Upper lobe of left lung (tissue), 6 donors: ENCODE results near the gene IGFBP6. TPM values are rescaled to one million over a fixed set of nuclear protein-coding genes. Genes with fewer than 3 reads are reported as not detected.

ENCODE experiments used
- ATAC-seq, 2 donors: fragments of 200-7000 bp; cut with Tn5 transposase; one replicate each; pipeline ENCODE4 v1.9.1; 2022; ENCODE audit warnings: mild to moderate bottlenecking in 2 of 2, moderate library complexity in 2 of 2; ENCODE audit not compliant: low FRiP score in 2 of 2
- DNase-seq, 2 donors: peaks; one replicate each; pipeline ENCODE4 v3.0.0-alpha.2; 2019 to 2020
- H3K27ac ChIP-seq, 4 donors: fragments of 200-600 bp; sonication (generic); one replicate each; pipeline ENCODE4 v1.5.1; 2016 to 2019
- H3K27me3 ChIP-seq, 4 donors: fragments of 200-600 bp; sonication (generic); one replicate each; pipeline ENCODE4 v1.5.1; 2017 to 2019
- H3K36me3 ChIP-seq, 4 donors: fragments of 200-600 bp; sonication (generic); one replicate each; pipeline ENCODE4 v1.5.1; 2016 to 2019
- H3K4me1 ChIP-seq, 4 donors: fragments of 200-600 bp; sonication (generic); one replicate each; pipeline ENCODE4 v1.5.1; 2018 to 2019
- H3K4me3 ChIP-seq, 4 donors: fragments of 200-600 bp; sonication (generic); one replicate each; pipeline ENCODE4 v1.5.1; 2017 to 2019; ENCODE audit warnings: mild to moderate bottlenecking in 2 of 4, moderate library complexity in 1 of 4
- H3K9me3 ChIP-seq, 4 donors: fragments of 200-600 bp; sonication (generic); one replicate each; pipeline ENCODE4 v1.5.1; 2018 to 2019
- EP300 ChIP-seq, 4 donors: sonication (generic); formaldehyde crosslinking; IDR thresholded peaks; one replicate each; pipeline ENCODE4 v1.5.1; 2017; ENCODE audit warnings: antibody characterized with exemption in 4 of 4, control low read depth in 2 of 4
- POLR2A ChIP-seq, 4 donors: fragments of 450-650 bp; IDR thresholded peaks; one replicate each; pipeline ENCODE4 v1.5.1; 2016 to 2017; ENCODE audit warnings: antibody characterized with exemption in 4 of 4, mild to moderate bottlenecking in 2 of 4
- POLR2AphosphoS5 ChIP-seq, 2 donors: sonication (generic); formaldehyde crosslinking; IDR thresholded peaks; one replicate each; pipeline ENCODE4 v1.5.1; 2017; ENCODE audit warnings: antibody characterized with exemption in 2 of 2
- WGBS, 2 donors: methylation state at CpG; one replicate each; pipeline ENCODE4 v1.1.5; 2017 to 2018; 5-methylcytosine and 5-hydroxymethylcytosine counted together
- total RNA-seq, 6 donors: library from RNA; depleted of rRNA in 4 of 6; stranded (reverse); fragments of >200 nt in 4 of 6; gene quantifications; one replicate each; pipeline versions ENCODE4 v1.1.0 to v1.2.1, GENCODE V29; 2016 to 2021
- TF ChIP-seq, protein P1 (sequence below), 6 experiments: fragments of 450-650 bp in 4 of 6; fragments of 200-600 bp in 2 of 6; sonication (generic) in 2 of 6; IDR thresholded peaks; one replicate each; pipeline ENCODE4 v1.5.1; 2016 to 2019; ENCODE audit warnings: antibody characterized with exemption in 6 of 6
- donor health status: DM: no; HTN: no; CAD: no; lungs with moderate emphysema.
- donor health status: DM: no; HTN: yes; CAD: no; lungs with severe emphysema.

Gene IGFBP6
- total RNA-seq, 6 donors from 2014 or later: 12.6 to 112 (median 48.9) TPM

DNA sequence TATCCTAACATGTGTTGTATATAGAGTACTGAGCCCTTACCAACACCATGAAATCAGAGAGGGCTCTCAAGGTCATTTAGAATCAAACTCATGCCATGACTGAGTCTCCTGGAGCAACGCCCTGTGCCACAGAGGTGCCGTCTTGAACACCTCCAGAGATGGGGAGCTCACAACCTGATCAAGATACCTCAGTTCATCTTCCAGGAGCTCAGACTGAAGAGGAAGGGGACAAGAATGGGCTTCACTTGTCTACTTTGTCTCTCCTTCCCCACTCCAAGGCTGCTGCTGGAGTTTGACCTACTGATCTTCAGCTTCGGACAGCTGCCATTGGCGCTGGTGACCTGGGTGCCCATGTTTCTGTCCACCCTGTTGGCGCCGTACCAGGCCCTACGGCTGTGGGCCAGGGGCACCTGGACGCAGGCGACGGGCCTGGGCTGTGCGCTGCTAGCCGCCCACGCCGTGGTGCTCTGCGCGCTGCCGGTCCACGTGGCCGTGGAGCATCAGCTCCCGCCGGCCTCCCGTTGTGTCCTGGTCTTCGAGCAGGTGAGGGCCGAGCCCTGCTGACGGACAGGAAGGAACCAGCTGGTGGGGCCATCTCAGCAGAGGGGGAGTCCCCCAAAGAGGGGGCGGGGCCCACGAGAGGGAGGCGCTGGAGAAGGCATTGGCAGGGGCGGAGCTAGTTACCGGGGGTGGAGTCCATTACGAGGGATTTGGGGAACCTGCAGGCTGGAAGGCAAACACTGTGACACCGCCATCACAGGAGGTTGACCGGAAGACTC lies 17.8 kb downstream of the IGFBP6 start:
- Histone ChIP-seq H3K36me3 (no peaks in the 10 kb centered on the region), H3K27me3 (no peaks in the 10 kb centered on the region), H3K4me1 (no peaks in the 10 kb centered on the region), H3K27ac (no peak overlapping the region), H3K9me3 (no peaks in the 10 kb centered on the region), H3K4me3 (no peak overlapping the region)
- ATAC-seq (no peak), DNase-seq (peak in 1 of 2 donors; percentile 79)
- WGBS, 2 donors: 90 to 92% methylated on average over 23 to 32 of the region's 33 CpGs
- TF ChIP-seq POLR2A (IDR thresholded peaks at IDR 0.05) (no peak), EP300 (IDR thresholded peaks at IDR 0.05) (no peak), POLR2AphosphoS5 (IDR thresholded peaks at IDR 0.05) (no peak)
- TF ChIP-seq, protein P1, sequence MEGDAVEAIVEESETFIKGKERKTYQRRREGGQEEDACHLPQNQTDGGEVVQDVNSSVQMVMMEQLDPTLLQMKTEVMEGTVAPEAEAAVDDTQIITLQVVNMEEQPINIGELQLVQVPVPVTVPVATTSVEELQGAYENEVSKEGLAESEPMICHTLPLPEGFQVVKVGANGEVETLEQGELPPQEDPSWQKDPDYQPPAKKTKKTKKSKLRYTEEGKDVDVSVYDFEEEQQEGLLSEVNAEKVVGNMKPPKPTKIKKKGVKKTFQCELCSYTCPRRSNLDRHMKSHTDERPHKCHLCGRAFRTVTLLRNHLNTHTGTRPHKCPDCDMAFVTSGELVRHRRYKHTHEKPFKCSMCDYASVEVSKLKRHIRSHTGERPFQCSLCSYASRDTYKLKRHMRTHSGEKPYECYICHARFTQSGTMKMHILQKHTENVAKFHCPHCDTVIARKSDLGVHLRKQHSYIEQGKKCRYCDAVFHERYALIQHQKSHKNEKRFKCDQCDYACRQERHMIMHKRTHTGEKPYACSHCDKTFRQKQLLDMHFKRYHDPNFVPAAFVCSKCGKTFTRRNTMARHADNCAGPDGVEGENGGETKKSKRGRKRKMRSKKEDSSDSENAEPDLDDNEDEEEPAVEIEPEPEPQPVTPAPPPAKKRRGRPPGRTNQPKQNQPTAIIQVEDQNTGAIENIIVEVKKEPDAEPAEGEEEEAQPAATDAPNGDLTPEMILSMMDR (IDR thresholded peaks at IDR 0.05): no peak

- no peak for ATAC-seq
- no peak for TF ChIP-seq POLR2A (IDR thresholded peaks at IDR 0.05)
- TF ChIP-seq EP300 (IDR thresholded peaks at IDR 0.05): no peak
- TF ChIP-seq POLR2AphosphoS5 (IDR thresholded peaks at IDR 0.05): no peak
- TF ChIP-seq, protein P1 (IDR thresholded peaks at IDR 0.05): no peak
- Histone ChIP-seq H3K27me3 (no peaks in the 10 kb centered on the region), H3K4me3 (no peak overlapping the region), H3K4me1 (no peaks in the 10 kb centered on the region), H3K9me3 (no peaks in the 10 kb centered on the region), H3K27ac (no peak overlapping the region), H3K36me3 (no peaks in the 10 kb centered on the region)
- no peak for DNase-seq
- 83 to 98% methylated on average over 5 to 8 of the region's 8 CpGs for WGBS, 2 donors
Measured at GRCh38 chr12:53115891-53116648, 18.6 kb downstream of the IGFBP6 start.

GRCh38 chr12:53118751-53119300 lies 21.4 kb downstream of the IGFBP6 start:
- no peaks in the 10 kb centered on the region for H3K4me1 ChIP-seq
- WGBS, 2 donors: 85 to 93% methylated on average over 8 of the region's 8 CpGs

GRCh38 chr12:53120685-53121525 lies 23.4 kb downstream of the IGFBP6 start:
- Histone ChIP-seq H3K4me1 (no peaks in the 10 kb centered on the region), H3K36me3 (no peaks in the 10 kb centered on the region), H3K27ac (no peak overlapping the region), H3K9me3 (no peaks in the 10 kb centered on the region), H3K4me3 (no peak overlapping the region), H3K27me3 (no peaks in the 10 kb centered on the region)
- DNase-seq: no peak
- 74 to 83% methylated on average over 12 of the region's 12 CpGs for WGBS, 2 donors
- no peak for ATAC-seq
- TF ChIP-seq, protein P1 (IDR thresholded peaks at IDR 0.05): no peak
- no peak for TF ChIP-seq POLR2A (IDR thresholded peaks at IDR 0.05)
- no peak for TF ChIP-seq POLR2AphosphoS5 (IDR thresholded peaks at IDR 0.05)
- TF ChIP-seq EP300 (IDR thresholded peaks at IDR 0.05): no peak

More at GRCh38 chr12:53118751-53119300, 21.4 kb downstream of the IGFBP6 start:
- Histone ChIP-seq H3K9me3 (no peaks in the 10 kb centered on the region), H3K27ac (no peak overlapping the region), H3K36me3 (no peaks in the 10 kb centered on the region), H3K4me3 (no peak overlapping the region), H3K27me3 (no peaks in the 10 kb centered on the region)
- DNase-seq (no peak), ATAC-seq (no peak)
- TF ChIP-seq EP300 (IDR thresholded peaks at IDR 0.05) (no peak), POLR2AphosphoS5 (IDR thresholded peaks at IDR 0.05) (no peak), POLR2A (IDR thresholded peaks at IDR 0.05) (no peak)
- TF ChIP-seq, protein P1 (IDR thresholded peaks at IDR 0.05): no peak
